RKO (cell line): ENCODE measurements around the gene CBLB.

ENCODE experiments used
- DNase-seq: peaks from one replicate; pipeline ENCODE4 v3.0.0-alpha.2; 2016; ENCODE audit warnings: low spot score

Gene CBLB

GRCh38 chr3:105616374-105617121 is 252.3 kb downstream of the CBLB start:
- DNase-seq: no peak

DNA sequence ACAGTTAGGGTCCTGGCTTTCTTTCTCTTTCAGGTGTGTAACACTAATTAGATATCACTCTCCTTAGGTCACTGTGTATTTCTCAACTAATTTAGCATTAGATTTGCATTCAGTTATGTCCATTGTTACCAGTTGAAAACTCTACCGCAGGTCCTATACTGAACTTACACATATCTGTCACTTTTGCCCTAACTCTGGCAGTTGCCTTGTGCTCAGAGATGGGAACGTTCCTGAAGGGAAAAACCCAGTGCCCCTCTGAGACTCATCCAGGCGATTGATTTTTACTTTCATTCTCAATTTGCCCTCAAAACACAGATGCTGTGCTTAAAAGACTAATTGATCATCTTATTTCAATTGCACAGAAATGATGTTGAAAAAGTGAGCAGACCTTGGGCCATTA is 253.0 kb downstream of the CBLB start:
- DNase-seq: no peak

DNA sequence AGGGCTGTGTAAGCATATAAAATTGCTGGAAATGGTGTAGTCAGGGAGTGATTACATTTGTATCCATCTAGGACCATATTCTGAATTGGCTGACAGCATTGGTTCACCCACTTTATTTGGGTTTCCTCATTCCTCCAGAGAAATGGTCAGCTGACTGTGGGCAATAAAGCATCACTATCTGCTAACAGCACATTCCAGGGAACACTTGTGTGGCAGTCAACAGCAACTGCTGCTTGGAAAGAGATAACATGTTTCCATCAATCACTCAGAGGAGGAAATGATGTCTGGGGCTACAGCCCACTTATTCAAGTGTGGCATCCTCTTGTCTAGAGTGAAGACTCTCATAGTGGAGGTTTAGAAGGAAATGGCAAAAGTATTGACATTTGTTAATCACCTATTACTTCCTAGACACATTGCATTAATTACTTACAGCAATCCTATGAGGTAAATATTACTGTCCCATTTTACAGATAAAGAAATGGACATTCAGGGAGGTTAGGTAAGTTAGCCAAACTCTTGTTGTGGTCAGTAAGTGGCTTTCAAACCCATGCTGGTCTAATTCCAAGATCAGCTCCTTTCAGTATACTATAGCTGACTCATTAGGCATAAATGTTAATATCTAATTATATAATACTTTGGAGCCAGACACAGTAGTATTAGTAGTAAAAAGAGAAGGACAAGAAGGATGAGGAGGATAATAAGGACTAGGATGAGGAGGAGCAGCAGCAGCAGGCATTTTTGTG is 254.4 kb downstream of the CBLB start:
- DNase-seq: no peak

GRCh38 chr3:105613120-105613519 is 255.7 kb downstream of the CBLB start:
- no peak for DNase-seq

GRCh38 chr3:105611304-105612192 is 257.3 kb downstream of the CBLB start:
- no peak for DNase-seq

- DNase-seq: no peak
Measured at GRCh38 chr3:105610473-105610872, 258.3 kb downstream of the CBLB start.

- no peak for DNase-seq
Measured at GRCh38 chr3:105608623-105609022, 260.2 kb downstream of the CBLB start.

- no peak for DNase-seq
Measured at GRCh38 chr3:105606016-105606415, 262.8 kb downstream of the CBLB start.
